ENCODE results near the gene TET1. TPM values are rescaled to one million over a fixed set of nuclear protein-coding genes. Genes with fewer than 3 reads are reported as not detected.

Gene TET1
- total and polyA plus RNA-seq, 2 of the 13 experiments (the other 11 are each of a cell fraction or from before 2014, with no cell fraction given) = 6.9 to 7.3 TPM

DNA sequence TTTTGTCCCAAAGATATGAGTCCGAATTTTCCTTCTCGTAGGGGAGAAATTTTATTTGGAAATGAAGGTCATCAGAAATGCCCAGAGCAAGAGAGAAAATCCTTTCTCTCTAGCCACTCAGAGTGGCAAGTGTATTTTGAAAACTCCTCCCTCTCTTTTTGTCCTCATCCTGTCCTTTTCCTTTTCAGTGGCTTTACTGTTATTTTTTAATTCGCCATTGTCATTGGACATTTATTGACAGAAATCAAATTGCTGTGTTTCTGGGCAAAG, 39.6 kb downstream of the TET1 start:
- Histone ChIP-seq H3K36me3 (replicated peaks in 1 of 2; ENCODE audit: control insufficient read depth in 1 of 2, insufficient read depth in 2 of 2, low read length in 2 of 2) (peaks cover 3% of the 10 kb centered on the region in 2 experiments; a peak in 4 of 5 replicates), H3K27me3 (ENCODE audit: control insufficient read depth in 1 of 2, insufficient read depth in 2 of 2, low read length in 2 of 2) (no peaks in the 10 kb centered on the region), H4K20me1 (ENCODE audit: insufficient read depth, low read length) (no peaks in the 10 kb centered on the region), H3K4me3 (replicated peaks in 1 of 3; ENCODE audit: insufficient read depth in 1 of 3, low read depth in 2 of 3, low read length in 3 of 3) (peak overlapping the region; percentile 39 to 76 (median 58)), H3K27ac (ENCODE audit: extremely low read length, insufficient read depth, low read length) (peak overlapping the region; percentile 81), H3K4me2 (ENCODE audit: low read depth, low read length) (peak overlapping the region; percentile 95), H3K79me2 (ENCODE audit: insufficient read depth, low read length) (peaks cover 30% of the 10 kb centered on the region), H2AFZ (ENCODE audit: low read length) (no peak overlapping the region), H3K4me1 (ENCODE audit: insufficient read depth, low read length) (peaks cover 72% of the 10 kb centered on the region), H3K9me3 (ENCODE audit: low read length) (no peaks in the 10 kb centered on the region), H3K9ac (ENCODE audit: insufficient read depth, low read depth, low read length) (peak overlapping the region; percentile 46)
- CTCF ChIA-PET (ENCODE audit: low intra/inter-chr PET ratio, low total read pairs) = no interaction called here
- in situ Hi-C loops (cut with HindIII; ENCODE audit: extremely low pct_ligation_motif_present, low pct_unique_long_range_greater_than_20kb) (loop anchor here (5.0 kb wide), 1 partner anchor 37 kb away; the partner anchor contains the start of gene TET1), intact Hi-C loops (cut with micrococcal nuclease; ENCODE audit: unreplicated experiment) (loop anchor here (1.0 to 10.0 kb wide), 2 partner anchors 39 to 95 kb away; partner anchors contain the start of gene TET1)
- no peak for ATAC-seq
- no peak for FAIRE-seq
- WGBS (ENCODE audit: low lambda C conversion rate) = 0% methylated on average over 3 of the region's 3 CpGs
- BruUV-seq (replicated peaks) = no TSS peak
- no peak for TF ChIP-seq FOXJ3 (CRISPR knock-in tag; IDR thresholded peaks at IDR 0.05; ENCODE audit: borderline replicate concordance)
- TF ChIP-seq, protein P1, sequence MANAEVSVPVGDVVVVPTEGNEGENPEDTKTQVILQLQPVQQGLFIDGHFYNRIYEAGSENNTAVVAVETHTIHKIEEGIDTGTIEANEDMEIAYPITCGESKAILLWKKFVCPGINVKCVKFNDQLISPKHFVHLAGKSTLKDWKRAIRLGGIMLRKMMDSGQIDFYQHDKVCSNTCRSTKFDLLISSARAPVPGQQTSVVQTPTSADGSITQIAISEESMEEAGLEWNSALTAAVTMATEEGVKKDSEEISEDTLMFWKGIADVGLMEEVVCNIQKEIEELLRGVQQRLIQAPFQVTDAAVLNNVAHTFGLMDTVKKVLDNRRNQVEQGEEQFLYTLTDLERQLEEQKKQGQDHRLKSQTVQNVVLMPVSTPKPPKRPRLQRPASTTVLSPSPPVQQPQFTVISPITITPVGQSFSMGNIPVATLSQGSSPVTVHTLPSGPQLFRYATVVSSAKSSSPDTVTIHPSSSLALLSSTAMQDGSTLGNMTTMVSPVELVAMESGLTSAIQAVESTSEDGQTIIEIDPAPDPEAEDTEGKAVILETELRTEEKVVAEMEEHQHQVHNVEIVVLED (CRISPR knock-in tag; IDR thresholded peaks at IDR 0.05; ENCODE audit: borderline replicate concordance) = no peak
- TF ChIP-seq NFYC (CRISPR knock-in tag; IDR thresholded peaks at IDR 0.05) = no peak
- TF ChIP-seq HOXA3 (CRISPR knock-in tag; IDR thresholded peaks at IDR 0.05) = no peak
- no peak for TF ChIP-seq IRF2 (CRISPR knock-in tag; IDR thresholded peaks at IDR 0.05)
- TF ChIP-seq PHF21A (CRISPR knock-in tag; IDR thresholded peaks at IDR 0.05) = no peak
- 0 out of 2 replicates have a peak, but pooled peaks have one; percentile 14 for TF ChIP-seq KLF6 (CRISPR knock-in tag; IDR thresholded peaks at IDR 0.05)
- TF ChIP-seq CHD2 (IDR thresholded peaks at IDR 0.05; ENCODE audit: low read depth, low read length) = no peak
- TF ChIP-seq, protein P2, sequence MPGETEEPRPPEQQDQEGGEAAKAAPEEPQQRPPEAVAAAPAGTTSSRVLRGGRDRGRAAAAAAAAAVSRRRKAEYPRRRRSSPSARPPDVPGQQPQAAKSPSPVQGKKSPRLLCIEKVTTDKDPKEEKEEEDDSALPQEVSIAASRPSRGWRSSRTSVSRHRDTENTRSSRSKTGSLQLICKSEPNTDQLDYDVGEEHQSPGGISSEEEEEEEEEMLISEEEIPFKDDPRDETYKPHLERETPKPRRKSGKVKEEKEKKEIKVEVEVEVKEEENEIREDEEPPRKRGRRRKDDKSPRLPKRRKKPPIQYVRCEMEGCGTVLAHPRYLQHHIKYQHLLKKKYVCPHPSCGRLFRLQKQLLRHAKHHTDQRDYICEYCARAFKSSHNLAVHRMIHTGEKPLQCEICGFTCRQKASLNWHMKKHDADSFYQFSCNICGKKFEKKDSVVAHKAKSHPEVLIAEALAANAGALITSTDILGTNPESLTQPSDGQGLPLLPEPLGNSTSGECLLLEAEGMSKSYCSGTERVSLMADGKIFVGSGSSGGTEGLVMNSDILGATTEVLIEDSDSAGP (CRISPR knock-in tag; IDR thresholded peaks at IDR 0.05; ENCODE audit: borderline replicate concordance) = 0 out of 2 replicates have a peak, but pooled peaks have one; percentile 4
- peak; percentile 24; the same call in 1 of the 2 replicates for TF ChIP-seq SMAD3 (CRISPR knock-in tag; IDR thresholded peaks at IDR 0.05)
- TF ChIP-seq STAG1 (CRISPR knock-in tag; IDR thresholded peaks at IDR 0.05) = no peak
- no peak for TF ChIP-seq ZNF761 (CRISPR knock-in tag; conservative IDR thresholded peaks at IDR 0.05)
- POLR2A ChIA-PET = interaction anchor here (0.9 to 4.5 kb wide), 11 partner anchors 9 to 298 kb away, joined by 3 to 93 read pairs (median 4); partner anchors contain the start of genes CCAR1, HNRNPH3 and TET1
- no peak for DNase-seq (ENCODE audit: low spot score)

All from HepG2 (cell line).